BJ (cell line): ENCODE measurements around the gene VWA3B. TPM values are rescaled to one million over a fixed set of nuclear protein-coding genes. Genes with fewer than 3 reads are reported as not detected.
"Not testable (repeated sequence)": the region's sequence is repeated elsewhere in the genome, so short reads cannot be mapped to it uniquely, and the experiment has no call there.

Source experiments
- CTCF ChIA-PET: fragments of 350-600 bp; formaldehyde crosslinking; extraction: SDS; loops from one replicate; lab custom pipeline; 2021; ENCODE audit warnings: antibody characterized with exemption, inconsistent platforms; lab: Yijun Ruan, JAX
- POLR2A ChIA-PET: fragments of 300-600 bp; sonication (Branson Sonifier 250); formaldehyde crosslinking; extraction: SDS; loops from one replicate; lab custom pipeline; 2021; ENCODE audit warnings: antibody characterized with exemption; lab: Charles Lee
- DNase-seq: peaks from one replicate; pipeline ENCODE4 v3.0.0-alpha.2; 2011; ENCODE audit warnings: low read depth
- H3K27me3 ChIP-seq: 2 replicates; pipeline ENCODE4 v1.6.0; 2011; ENCODE audit warnings: low read length; ENCODE audit not compliant: control insufficient read depth, insufficient read depth
- H3K36me3 ChIP-seq: 2 replicates; pipeline ENCODE4 v1.5.1; 2011; ENCODE audit warnings: low read length; ENCODE audit not compliant: control insufficient read depth, insufficient read depth
- H3K4me3 ChIP-seq: 2 replicates; pipeline ENCODE4 v1.5.1; 2011; ENCODE audit warnings: low read depth, mild to moderate bottlenecking, control low read depth, low read length
- polyA plus RNA-seq: library from polyadenylated mRNA; depleted of rRNA; stranded (reverse); fragments of >200 nt; gene quantifications from 2 replicates; pipeline ENCODE4 v1.2.3, GENCODE V29; 2011
- TF ChIP-seq, protein P1 (sequence below): IDR thresholded peaks from 2 replicates; pipeline ENCODE4 v1.5.1; 2011; ENCODE audit warnings: low read depth, mild to moderate bottlenecking, control low read depth, inconsistent platforms, low read length, moderate library complexity; ENCODE audit not compliant: insufficient read depth

VWA3B gene
- polyA plus RNA-seq, 1 experiment: not detected

- Histone ChIP-seq H3K36me3 (no peaks in the 10 kb centered on the region), H3K4me3 (no peak overlapping the region), H3K27me3 (0 out of 2 replicates have a peak, but pooled peaks cover 3% of the 10 kb centered on the region)
- TF ChIP-seq, protein P1, sequence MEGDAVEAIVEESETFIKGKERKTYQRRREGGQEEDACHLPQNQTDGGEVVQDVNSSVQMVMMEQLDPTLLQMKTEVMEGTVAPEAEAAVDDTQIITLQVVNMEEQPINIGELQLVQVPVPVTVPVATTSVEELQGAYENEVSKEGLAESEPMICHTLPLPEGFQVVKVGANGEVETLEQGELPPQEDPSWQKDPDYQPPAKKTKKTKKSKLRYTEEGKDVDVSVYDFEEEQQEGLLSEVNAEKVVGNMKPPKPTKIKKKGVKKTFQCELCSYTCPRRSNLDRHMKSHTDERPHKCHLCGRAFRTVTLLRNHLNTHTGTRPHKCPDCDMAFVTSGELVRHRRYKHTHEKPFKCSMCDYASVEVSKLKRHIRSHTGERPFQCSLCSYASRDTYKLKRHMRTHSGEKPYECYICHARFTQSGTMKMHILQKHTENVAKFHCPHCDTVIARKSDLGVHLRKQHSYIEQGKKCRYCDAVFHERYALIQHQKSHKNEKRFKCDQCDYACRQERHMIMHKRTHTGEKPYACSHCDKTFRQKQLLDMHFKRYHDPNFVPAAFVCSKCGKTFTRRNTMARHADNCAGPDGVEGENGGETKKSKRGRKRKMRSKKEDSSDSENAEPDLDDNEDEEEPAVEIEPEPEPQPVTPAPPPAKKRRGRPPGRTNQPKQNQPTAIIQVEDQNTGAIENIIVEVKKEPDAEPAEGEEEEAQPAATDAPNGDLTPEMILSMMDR: no peak
- ChIA-PET CTCF (no interaction called here), POLR2A (no interaction called here)
- no peak for DNase-seq
Observed at GRCh38 chr2:98142106-98142791, 55.3 kb downstream of the VWA3B start.

DNA sequence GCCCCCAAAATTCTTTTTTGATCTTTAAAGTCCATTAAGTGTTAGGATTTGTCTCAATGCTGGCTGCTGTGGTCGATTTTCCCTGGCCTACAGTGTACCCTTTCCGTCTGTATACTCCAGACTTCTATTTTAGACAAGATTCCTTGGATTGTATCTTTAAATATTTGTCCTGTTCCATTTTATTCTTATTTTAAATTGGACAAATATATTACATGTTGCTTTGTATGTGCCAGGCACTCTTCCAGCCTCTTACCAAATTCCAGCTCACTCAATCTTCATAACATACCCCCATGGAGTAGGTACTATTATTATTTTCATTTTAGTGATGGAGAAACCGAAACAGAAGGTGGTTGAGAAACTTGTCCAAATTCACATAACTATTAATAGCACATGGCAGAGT lies 58.1 kb downstream of the VWA3B start:
- TF ChIP-seq, protein P1: no peak
- ChIA-PET CTCF (no interaction called here), POLR2A (no interaction called here)
- Histone ChIP-seq H3K36me3 (no peaks in the 10 kb centered on the region), H3K4me3 (no peak overlapping the region), H3K27me3 (0 out of 2 replicates have a peak, but pooled peaks cover 2% of the 10 kb centered on the region)
- no peak for DNase-seq

DNA sequence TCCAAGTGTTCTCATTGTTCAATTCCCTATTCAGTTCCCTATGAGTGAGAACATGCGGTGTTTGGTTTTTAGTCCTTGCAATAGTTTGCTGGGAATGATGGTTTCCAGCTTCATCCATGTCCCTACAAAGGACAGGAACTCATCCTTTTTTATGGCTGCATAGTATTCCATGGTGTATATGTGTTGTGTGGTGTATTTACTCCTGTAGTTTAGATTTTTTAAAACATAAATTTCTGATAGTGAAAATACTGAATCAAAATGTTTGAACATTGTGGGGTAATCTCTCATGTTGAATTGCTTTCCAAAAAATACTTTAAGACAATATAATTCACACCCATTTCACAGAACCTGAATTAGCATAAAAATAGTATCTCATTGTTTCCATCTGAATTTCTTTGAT lies 60.9 kb downstream of the VWA3B start:
- CTCF ChIA-PET, DNase-seq, H3K4me3 ChIP-seq, POLR2A ChIA-PET, H3K36me3 ChIP-seq, H3K27me3 ChIP-seq: not testable (repeated sequence)

GRCh38 chr2:98148595-98149332 lies 61.8 kb downstream of the VWA3B start:
- ChIA-PET CTCF (interaction anchor here (0.6 kb wide), 1 partner anchor 91 kb away, joined by 3 read pairs; no protein-coding TSS in a partner anchor), POLR2A (no interaction called here)
- no peak for DNase-seq
- H3K27me3 ChIP-seq: peaks cover 4% of the 10 kb centered on the region; the same call in 1 of the 2 replicates
- H3K4me3 ChIP-seq: no peak overlapping the region
- TF ChIP-seq, protein P1: no peak
- H3K36me3 ChIP-seq: no peaks in the 10 kb centered on the region

GRCh38 chr2:98149333-98149697 lies 62.3 kb downstream of the VWA3B start:
- no peaks in the 10 kb centered on the region for H3K36me3 ChIP-seq
- CTCF ChIA-PET: no interaction called here
- H3K27me3 ChIP-seq: peaks cover 4% of the 10 kb centered on the region; the same call in 1 of the 2 replicates
- TF ChIP-seq, protein P1: no peak
- no peak for DNase-seq
- POLR2A ChIA-PET: no interaction called here
- H3K4me3 ChIP-seq: no peak overlapping the region
